ENCODE results near the gene AFAP1L2. TPM values are rescaled to one million over a fixed set of nuclear protein-coding genes. Genes with fewer than 3 reads are reported as not detected.
A peak's percentile ranks its signal among the peaks of the same experiment; 100 is the strongest.

AFAP1L2 gene
- total RNA-seq, 1 experiment from 2014 or later = not detected

GRCh38 chr10:114441107-114441506 is 36.8 kb upstream of the AFAP1L2 start:
- BruUV-seq (replicated peaks) = no TSS peak
- H3K9me3 ChIP-seq (ENCODE audit: low read depth, low read length, poor library complexity, severe bottlenecking) = no peaks in the 10 kb centered on the region
- no peaks in the 10 kb centered on the region for H3K4me1 ChIP-seq (ENCODE audit: insufficient read depth, low read length, poor library complexity, severe bottlenecking)
- H3K36me3 ChIP-seq (ENCODE audit: insufficient read depth, low read length, poor library complexity, severe bottlenecking) = no peaks in the 10 kb centered on the region
- intact Hi-C loops (cut with micrococcal nuclease; ENCODE audit: unreplicated experiment) = no loop called here
- no peaks in the 10 kb centered on the region for H3K27me3 ChIP-seq (replicated peaks; ENCODE audit: insufficient read depth, low read depth, low read length, poor library complexity)
- CTCF ChIA-PET = no interaction called here
- no peak overlapping the region for H3K4me3 ChIP-seq (ENCODE audit: low read depth, low read length, poor library complexity, severe bottlenecking)
- no peak overlapping the region for H3K27ac ChIP-seq (ENCODE audit: low read depth, low read length, poor library complexity, severe bottlenecking)
- no peak for DNase-seq (ENCODE audit: low spot score)
- no peak for TF ChIP-seq EZH2 (IDR thresholded peaks at IDR 0.05; ENCODE audit: borderline replicate concordance, low read depth, low read length, poor library complexity, severe bottlenecking)
- POLR2A ChIA-PET (ENCODE audit: low non-redundant PET) = no interaction called here

DNA sequence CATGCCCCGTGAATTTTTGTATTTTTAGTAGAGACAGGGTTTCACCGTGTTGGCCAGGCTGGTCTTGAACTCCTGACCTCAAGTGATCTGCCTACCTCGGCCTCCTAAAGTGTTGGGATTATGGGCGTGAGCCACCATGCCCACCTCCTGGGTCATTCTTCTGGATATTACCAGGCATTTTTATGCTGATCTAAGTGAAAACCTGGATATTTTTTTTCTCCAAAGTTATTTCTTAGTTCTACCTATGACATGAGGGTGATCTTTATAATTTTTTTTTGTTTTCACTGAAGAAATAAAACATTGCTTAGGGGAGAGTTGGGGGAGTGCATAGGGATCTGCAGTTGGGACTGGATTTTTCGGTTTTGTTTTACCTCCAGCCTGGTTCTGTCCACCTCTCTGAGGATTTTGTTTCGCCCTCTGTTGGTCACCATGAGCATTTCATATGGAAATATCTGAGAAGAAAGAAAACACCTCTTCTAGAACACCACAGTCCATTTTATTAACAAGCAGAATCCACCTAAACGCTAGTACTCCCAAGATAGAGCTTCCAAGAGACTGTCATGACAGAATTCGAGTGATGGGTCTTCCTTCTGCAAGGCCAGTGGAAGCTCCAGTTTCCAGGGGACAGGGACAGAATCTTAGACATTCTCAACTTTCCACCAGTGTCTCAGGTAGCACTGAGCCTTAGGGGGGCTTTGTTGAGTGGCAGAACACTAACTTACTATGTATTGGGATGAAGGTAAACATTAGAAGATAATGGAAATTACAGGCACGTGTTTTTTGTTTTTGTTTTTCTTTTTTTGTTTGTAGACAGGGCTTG is 33.4 kb upstream of the AFAP1L2 start:
- ChIA-PET CTCF (interaction anchor here (1.0 kb wide), 1 partner anchor 134 kb away, joined by 5 read pairs; no protein-coding TSS in a partner anchor), POLR2A (ENCODE audit: low non-redundant PET) (no interaction called here)
- no TSS peak for BruUV-seq (replicated peaks)
- Histone ChIP-seq H3K9me3 (ENCODE audit: low read depth, low read length, poor library complexity, severe bottlenecking) (no peaks in the 10 kb centered on the region), H3K4me3 (ENCODE audit: low read depth, low read length, poor library complexity, severe bottlenecking) (no peak overlapping the region), H3K27me3 (replicated peaks; ENCODE audit: insufficient read depth, low read depth, low read length, poor library complexity) (no peaks in the 10 kb centered on the region), H3K36me3 (ENCODE audit: insufficient read depth, low read length, poor library complexity, severe bottlenecking) (no peaks in the 10 kb centered on the region), H3K27ac (ENCODE audit: low read depth, low read length, poor library complexity, severe bottlenecking) (no peak overlapping the region), H3K4me1 (ENCODE audit: insufficient read depth, low read length, poor library complexity, severe bottlenecking) (no peaks in the 10 kb centered on the region)
- DNase-seq (ENCODE audit: low spot score) = peak; percentile 9
- intact Hi-C loops (cut with micrococcal nuclease; ENCODE audit: unreplicated experiment) = loop anchor here (10.0 kb wide), 1 partner anchor 133 kb away; no protein-coding TSS in a partner anchor
- TF ChIP-seq EZH2 (IDR thresholded peaks at IDR 0.05; ENCODE audit: borderline replicate concordance, low read depth, low read length, poor library complexity, severe bottlenecking) (no peak), CTCF (conservative IDR thresholded peaks at IDR 0.05; ENCODE audit: low read depth, low read length) (peak; percentile 56)

GRCh38 chr10:114436941-114437340 is 32.6 kb upstream of the AFAP1L2 start:
- no peaks in the 10 kb centered on the region for H3K4me1 ChIP-seq (ENCODE audit: insufficient read depth, low read length, poor library complexity, severe bottlenecking)
- no TSS peak for BruUV-seq (replicated peaks)
- ChIA-PET CTCF (no interaction called here), POLR2A (ENCODE audit: low non-redundant PET) (no interaction called here)
- intact Hi-C loops (cut with micrococcal nuclease; ENCODE audit: unreplicated experiment) = loop anchor here (10.0 kb wide), 1 partner anchor 132 kb away; no protein-coding TSS in a partner anchor
- H3K36me3 ChIP-seq (ENCODE audit: insufficient read depth, low read length, poor library complexity, severe bottlenecking) = no peaks in the 10 kb centered on the region
- no peaks in the 10 kb centered on the region for H3K9me3 ChIP-seq (ENCODE audit: low read depth, low read length, poor library complexity, severe bottlenecking)
- TF ChIP-seq CTCF (conservative IDR thresholded peaks at IDR 0.05; ENCODE audit: low read depth, low read length) (no peak), EZH2 (IDR thresholded peaks at IDR 0.05; ENCODE audit: borderline replicate concordance, low read depth, low read length, poor library complexity, severe bottlenecking) (no peak)
- no peak for DNase-seq (ENCODE audit: low spot score)
- no peak overlapping the region for H3K4me3 ChIP-seq (ENCODE audit: low read depth, low read length, poor library complexity, severe bottlenecking)
- no peak overlapping the region for H3K27ac ChIP-seq (ENCODE audit: low read depth, low read length, poor library complexity, severe bottlenecking)
- no peaks in the 10 kb centered on the region for H3K27me3 ChIP-seq (replicated peaks; ENCODE audit: insufficient read depth, low read depth, low read length, poor library complexity)

Measured in A673 (cell line).